AG09319 (cell line): ENCODE data around the gene THSD7B.

Experiments used
- DNase-seq: peaks from one replicate; pipeline ENCODE4 v3.0.0-alpha.2; 2010; ENCODE audit warnings: low read depth; ENCODE audit errors: extremely low read depth
- TF ChIP-seq, protein P1 (sequence below): IDR thresholded peaks from 2 replicates; pipeline ENCODE4 v1.5.1; 2011; ENCODE audit warnings: low read depth, mild to moderate bottlenecking, inconsistent platforms, low read length, moderate library complexity

The THSD7B gene

DNA sequence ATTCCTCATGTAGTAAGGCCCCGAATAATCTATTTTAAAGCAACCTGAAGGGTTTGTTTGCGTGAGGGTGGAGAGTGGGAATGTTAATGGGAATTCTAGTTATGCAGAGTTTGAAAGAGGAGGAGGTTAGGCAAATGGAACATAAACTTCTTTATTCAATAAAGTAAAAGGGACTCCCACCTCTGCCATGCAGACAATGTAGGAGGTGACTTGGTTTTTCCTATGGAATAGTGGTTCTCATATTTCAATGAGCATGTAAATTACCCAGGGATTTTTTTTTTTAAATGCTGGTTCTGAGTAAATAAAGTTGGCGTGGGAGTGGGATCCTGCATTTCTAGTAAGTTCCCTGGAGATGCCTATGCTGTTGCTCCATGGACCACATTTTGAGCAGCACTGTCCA lies 367.9 kb downstream of the THSD7B start:
- no peak for DNase-seq
- TF ChIP-seq, protein P1, sequence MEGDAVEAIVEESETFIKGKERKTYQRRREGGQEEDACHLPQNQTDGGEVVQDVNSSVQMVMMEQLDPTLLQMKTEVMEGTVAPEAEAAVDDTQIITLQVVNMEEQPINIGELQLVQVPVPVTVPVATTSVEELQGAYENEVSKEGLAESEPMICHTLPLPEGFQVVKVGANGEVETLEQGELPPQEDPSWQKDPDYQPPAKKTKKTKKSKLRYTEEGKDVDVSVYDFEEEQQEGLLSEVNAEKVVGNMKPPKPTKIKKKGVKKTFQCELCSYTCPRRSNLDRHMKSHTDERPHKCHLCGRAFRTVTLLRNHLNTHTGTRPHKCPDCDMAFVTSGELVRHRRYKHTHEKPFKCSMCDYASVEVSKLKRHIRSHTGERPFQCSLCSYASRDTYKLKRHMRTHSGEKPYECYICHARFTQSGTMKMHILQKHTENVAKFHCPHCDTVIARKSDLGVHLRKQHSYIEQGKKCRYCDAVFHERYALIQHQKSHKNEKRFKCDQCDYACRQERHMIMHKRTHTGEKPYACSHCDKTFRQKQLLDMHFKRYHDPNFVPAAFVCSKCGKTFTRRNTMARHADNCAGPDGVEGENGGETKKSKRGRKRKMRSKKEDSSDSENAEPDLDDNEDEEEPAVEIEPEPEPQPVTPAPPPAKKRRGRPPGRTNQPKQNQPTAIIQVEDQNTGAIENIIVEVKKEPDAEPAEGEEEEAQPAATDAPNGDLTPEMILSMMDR: no peak

DNA sequence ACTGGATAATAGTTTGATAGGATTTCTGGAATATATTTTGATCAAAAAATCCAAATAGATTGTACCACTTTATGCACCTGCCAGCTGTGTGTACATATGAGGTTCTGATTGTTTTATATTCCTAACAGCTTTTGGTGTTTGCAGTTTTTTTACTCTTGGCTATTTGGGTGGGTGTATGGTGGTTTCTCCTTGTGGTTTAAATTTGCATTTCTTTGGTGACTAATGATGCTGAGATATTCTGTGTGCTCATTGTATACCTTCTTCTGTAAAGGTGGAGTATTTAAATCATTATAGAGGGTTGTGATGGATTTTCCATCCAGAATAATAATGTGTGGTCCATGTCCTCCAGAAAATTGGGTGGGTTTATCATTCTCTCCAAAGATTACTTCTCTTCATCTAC lies 372.9 kb downstream of the THSD7B start:
- DNase-seq: no peak
- TF ChIP-seq, protein P1: no peak

DNA sequence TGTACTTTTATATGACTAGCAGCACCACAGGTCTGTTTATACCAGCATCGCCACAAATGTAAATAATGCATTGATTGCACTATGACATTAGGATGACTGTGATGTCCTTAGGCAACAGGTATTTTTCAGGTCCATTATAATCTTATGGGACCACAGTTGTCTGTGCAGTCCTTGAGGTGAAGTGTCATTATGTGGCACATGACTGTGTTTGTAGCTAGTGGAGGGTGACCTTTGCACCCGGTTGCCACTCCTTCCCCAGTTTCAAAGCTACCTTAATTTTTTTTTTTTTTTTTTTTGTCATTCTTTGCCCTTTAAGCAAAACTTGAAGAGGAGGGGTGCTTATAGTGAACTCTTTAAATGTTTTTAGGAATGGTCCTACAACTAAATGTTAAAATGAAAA lies 386.4 kb downstream of the THSD7B start:
- no peak for DNase-seq
- TF ChIP-seq, protein P1: no peak

DNA sequence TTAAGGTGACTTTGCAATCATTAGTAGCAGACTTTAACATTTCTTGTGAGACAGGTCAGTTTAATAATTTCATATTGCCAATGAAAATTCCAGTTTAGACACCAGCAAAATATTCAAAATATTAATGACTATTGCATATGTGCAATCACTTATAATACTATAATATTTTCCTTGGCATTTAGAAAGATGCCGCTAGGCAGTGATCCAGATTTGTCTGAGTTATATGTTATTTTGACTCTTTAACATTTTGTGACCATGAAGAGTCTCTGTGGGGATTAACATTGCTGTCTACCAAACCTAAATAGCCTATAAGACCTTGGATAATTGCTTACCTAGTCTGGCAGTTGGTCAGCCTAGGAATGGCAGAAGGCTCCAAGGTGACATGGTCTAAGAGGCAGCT lies 389.6 kb downstream of the THSD7B start:
- DNase-seq: no peak
- TF ChIP-seq, protein P1: no peak

DNA sequence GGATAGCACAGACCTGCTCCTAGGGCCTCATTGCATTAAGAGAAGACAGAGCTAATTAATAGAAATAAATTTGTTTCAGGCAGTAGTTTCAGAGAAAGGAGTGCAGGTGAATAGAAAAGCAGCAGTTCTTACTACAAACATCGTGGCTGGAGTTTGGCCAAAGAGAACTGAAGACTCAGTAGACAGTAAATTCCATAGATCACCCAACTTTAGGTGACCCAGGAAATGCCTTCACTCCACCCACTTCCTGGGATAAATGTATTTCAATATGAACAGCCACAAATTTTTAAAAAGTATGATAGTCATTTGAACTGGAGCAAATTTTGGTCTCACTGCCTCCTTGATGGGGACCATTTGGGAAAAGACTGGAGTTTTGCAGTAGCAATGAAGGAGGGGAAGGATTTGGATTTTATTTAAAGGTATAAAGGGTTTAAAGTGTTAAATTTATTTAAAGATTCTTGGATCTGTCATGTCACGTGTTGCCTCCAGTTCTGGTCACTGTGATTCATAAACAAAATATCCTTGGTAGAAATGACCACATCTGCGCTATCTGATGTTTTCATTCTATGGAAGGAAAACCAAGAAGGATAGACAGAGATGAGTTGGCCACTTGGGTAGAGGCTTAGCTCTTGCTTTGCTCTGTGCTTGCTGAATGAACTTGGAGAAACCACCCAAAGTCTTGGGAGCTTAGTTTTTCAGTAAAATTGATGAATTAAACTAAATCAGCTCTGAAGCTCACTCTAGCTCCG lies 390.2 kb downstream of the THSD7B start:
- TF ChIP-seq, protein P1: no peak
- DNase-seq: no peak

DNA sequence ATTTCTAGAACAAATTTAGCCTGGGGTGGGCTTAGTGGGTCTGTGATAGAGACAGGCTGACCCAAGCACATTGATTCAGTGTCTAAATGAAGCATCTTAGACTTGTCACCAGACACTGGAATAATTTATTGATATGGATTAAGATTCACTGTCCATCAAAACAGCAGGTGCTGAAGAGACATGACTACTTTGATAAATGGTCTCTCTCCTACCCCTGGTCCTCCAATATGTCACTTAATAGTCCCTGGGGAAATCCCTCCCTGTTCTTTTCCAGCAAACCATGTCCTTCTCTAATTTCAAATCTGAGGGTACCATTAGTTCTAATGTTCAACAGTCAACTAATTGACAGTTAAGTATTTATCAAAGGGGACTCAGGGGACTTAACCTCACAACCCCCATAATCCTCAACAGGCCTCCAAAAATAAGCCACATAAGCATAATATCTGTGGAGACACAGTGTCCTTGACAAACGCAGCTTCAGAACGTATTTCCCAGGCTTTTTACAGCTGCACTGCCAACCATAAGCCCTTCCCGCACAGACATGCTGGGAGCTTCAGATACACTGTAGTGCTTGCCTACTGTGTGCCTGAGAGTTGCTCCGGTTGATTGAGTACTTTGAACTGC lies 391.0 kb downstream of the THSD7B start:
- DNase-seq: no peak
- TF ChIP-seq, protein P1: no peak

DNA sequence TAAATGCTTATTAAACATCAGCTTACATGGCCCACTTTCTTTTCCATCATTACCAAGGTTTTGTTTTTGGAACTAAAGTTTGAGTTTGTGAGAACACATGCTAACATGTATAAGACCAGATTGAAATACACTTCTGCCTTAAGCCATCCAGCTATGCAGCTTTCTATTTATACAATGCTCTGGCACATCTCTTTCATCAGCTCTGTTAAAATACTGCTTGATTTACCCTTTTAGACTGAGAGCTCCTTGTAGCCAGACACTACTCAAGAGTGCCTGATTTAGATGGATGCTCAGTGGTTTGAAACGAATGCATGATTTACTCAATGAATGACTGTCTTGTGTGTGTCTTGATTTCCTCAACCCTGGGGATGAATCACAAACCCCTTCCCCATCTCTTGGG lies 392.5 kb downstream of the THSD7B start:
- TF ChIP-seq, protein P1: no peak
- DNase-seq: no peak
